GM23338 (cell line): ENCODE measurements around the gene CTTN.

Experiments used
- CREB1 ChIP-seq: fragments of 250-450 bp; sonication (Bioruptor Pico); IDR thresholded peaks from 2 replicates; pipeline ENCODE4 v1.5.0; 2020; ENCODE audit warnings: low read depth, mild to moderate bottlenecking, moderate library complexity
- CTCF ChIP-seq, 2 experiments: fragments of 200-600 bp in 1 of 2; sonication (generic) in 1 of 2; conservative IDR thresholded peaks; 2 replicates each; pipeline versions ENCODE4 v1.5.1 to v1.6.1; 2016 to 2017; ENCODE audit warnings: antibody characterized with exemption in 2 of 2, low read depth in 2 of 2, mild to moderate bottlenecking in 2 of 2, moderate library complexity in 1 of 2
- EZH2phosphoT487 ChIP-seq: fragments of 200-600 bp; sonication (generic); IDR thresholded peaks from one replicate; pipeline ENCODE4 v1.8.1; 2018; ENCODE audit warnings: antibody characterized with exemption; ENCODE audit not compliant: unreplicated experiment
- TF ChIP-seq, protein P1 (sequence below): IDR thresholded peaks from one replicate; pipeline ENCODE4 v1.6.1; 2018; ENCODE audit warnings: antibody characterized with exemption; ENCODE audit not compliant: unreplicated experiment
- TF ChIP-seq, protein P2 (sequence below): IDR thresholded peaks from 2 replicates; pipeline ENCODE4 v1.6.1; 2016; ENCODE audit warnings: antibody characterized with exemption

- TF ChIP-seq CTCF (conservative IDR thresholded peaks at IDR 0.05; ENCODE audit: low read depth in 2 of 2) (no peak), CREB1 (CRISPR knock-in tag) (no peak), EZH2phosphoT487 (no peak)
- TF ChIP-seq, protein P1, sequence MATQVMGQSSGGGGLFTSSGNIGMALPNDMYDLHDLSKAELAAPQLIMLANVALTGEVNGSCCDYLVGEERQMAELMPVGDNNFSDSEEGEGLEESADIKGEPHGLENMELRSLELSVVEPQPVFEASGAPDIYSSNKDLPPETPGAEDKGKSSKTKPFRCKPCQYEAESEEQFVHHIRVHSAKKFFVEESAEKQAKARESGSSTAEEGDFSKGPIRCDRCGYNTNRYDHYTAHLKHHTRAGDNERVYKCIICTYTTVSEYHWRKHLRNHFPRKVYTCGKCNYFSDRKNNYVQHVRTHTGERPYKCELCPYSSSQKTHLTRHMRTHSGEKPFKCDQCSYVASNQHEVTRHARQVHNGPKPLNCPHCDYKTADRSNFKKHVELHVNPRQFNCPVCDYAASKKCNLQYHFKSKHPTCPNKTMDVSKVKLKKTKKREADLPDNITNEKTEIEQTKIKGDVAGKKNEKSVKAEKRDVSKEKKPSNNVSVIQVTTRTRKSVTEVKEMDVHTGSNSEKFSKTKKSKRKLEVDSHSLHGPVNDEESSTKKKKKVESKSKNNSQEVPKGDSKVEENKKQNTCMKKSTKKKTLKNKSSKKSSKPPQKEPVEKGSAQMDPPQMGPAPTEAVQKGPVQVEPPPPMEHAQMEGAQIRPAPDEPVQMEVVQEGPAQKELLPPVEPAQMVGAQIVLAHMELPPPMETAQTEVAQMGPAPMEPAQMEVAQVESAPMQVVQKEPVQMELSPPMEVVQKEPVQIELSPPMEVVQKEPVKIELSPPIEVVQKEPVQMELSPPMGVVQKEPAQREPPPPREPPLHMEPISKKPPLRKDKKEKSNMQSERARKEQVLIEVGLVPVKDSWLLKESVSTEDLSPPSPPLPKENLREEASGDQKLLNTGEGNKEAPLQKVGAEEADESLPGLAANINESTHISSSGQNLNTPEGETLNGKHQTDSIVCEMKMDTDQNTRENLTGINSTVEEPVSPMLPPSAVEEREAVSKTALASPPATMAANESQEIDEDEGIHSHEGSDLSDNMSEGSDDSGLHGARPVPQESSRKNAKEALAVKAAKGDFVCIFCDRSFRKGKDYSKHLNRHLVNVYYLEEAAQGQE: no peak
- TF ChIP-seq, protein P2, sequence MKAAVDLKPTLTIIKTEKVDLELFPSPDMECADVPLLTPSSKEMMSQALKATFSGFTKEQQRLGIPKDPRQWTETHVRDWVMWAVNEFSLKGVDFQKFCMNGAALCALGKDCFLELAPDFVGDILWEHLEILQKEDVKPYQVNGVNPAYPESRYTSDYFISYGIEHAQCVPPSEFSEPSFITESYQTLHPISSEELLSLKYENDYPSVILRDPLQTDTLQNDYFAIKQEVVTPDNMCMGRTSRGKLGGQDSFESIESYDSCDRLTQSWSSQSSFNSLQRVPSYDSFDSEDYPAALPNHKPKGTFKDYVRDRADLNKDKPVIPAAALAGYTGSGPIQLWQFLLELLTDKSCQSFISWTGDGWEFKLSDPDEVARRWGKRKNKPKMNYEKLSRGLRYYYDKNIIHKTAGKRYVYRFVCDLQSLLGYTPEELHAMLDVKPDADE: no peak
Observed at GRCh38 chr11:70483917-70484316, 85.6 kb downstream of the CTTN start.
